K562 (cell line): ENCODE data around the gene DHX8. TPM values are rescaled to one million over a fixed set of nuclear protein-coding genes. Genes with fewer than 3 reads are reported as not detected.

Experiments used
- GTF2F1 ChIP-seq: IDR thresholded peaks from 2 replicates; pipeline ENCODE4 v1.6.1; 2011; ENCODE audit warnings: low read depth, low read length, improper control_type of control experiment
- PBX2 ChIP-seq, 2 experiments: IDR thresholded peaks in 1 of 2; conservative IDR thresholded peaks in 1 of 2; 2 replicates each; pipeline ENCODE4 v1.6.1; 2016; ENCODE audit warnings: low read depth in 2 of 2, mild to moderate bottlenecking in 1 of 2, missing compliant biosample characterization in 1 of 2, missing genetic modification characterization in 1 of 2, moderate library complexity in 1 of 2
- PHF21A ChIP-seq: fragments of 450-650 bp; IDR thresholded peaks from 2 replicates; pipeline ENCODE4 v1.6.1; 2017; ENCODE audit warnings: low read depth, borderline replicate concordance
- RAD21 ChIP-seq, 2 experiments: fragments of 250-450 bp in 1 of 2; fragments of 450-650 bp in 1 of 2; sonication (Bioruptor Pico) in 1 of 2; formaldehyde crosslinking in 1 of 2; IDR thresholded peaks in 1 of 2; conservative IDR thresholded peaks in 1 of 2; 2 replicates each; pipeline versions ENCODE4 v1.4.0 to v1.8.0; 2020 to 2022; ENCODE audit warnings: mild to moderate bottlenecking in 2 of 2, moderate library complexity in 1 of 2
- RBFOX2 ChIP-seq: fragments of 200-400 bp; formaldehyde crosslinking; IDR thresholded peaks from 2 replicates; pipeline ENCODE4 v1.6.1; 2017; ENCODE audit warnings: low read depth, mild to moderate bottlenecking, low read length, moderate library complexity
- RBM15 ChIP-seq: fragments of 200-400 bp; formaldehyde crosslinking; IDR thresholded peaks from 2 replicates; pipeline ENCODE4 v1.6.1; 2018; ENCODE audit warnings: mild to moderate bottlenecking, low read length, moderate library complexity; ENCODE audit not compliant: insufficient read depth
- REST ChIP-seq, 2 experiments: fragments of 450-650 bp; formaldehyde crosslinking in 1 of 2; IDR thresholded peaks; 2 replicates each; pipeline versions ENCODE4 v1.4.0 to v1.6.1; 2014 to 2020; ENCODE audit warnings: mild to moderate bottlenecking in 2 of 2, borderline replicate concordance in 1 of 2, low read depth in 1 of 2
- SMAD3 ChIP-seq: fragments of 450-650 bp; formaldehyde crosslinking; conservative IDR thresholded peaks from 2 replicates; pipeline ENCODE4 v1.4.0; 2020; ENCODE audit warnings: mild to moderate bottlenecking
- SPI1 ChIP-seq: IDR thresholded peaks from 2 replicates; pipeline ENCODE4 v1.6.1; 2011; ENCODE audit warnings: low read depth, low read length, control low read depth, borderline replicate concordance
- ZNF76 ChIP-seq: fragments of 250-450 bp; sonication (Bioruptor Pico); IDR thresholded peaks from 2 replicates; pipeline ENCODE4 v1.4.0; 2020; ENCODE audit warnings: mild to moderate bottlenecking, moderate library complexity, borderline replicate concordance
- polyA plus RNA-seq, 8 experiments: library from polyadenylated mRNA; depleted of rRNA in 4 of 8; stranded (reverse) in 5 of 8; unstranded in 3 of 8; fragments of >200 nt; fragmentation: Nextera tagmentation in 2 of 8; fragmentation: Illumina TruSeq in 1 of 8; extraction: Ambion mirVana in 2 of 8; extraction: Trizol in 1 of 8; gene quantifications; 2 replicates each; pipeline versions ENCODE4 v1.2.1 to v1.2.3, GENCODE V29; 2011 to 2014; ENCODE audit warnings: inconsistent platforms in 1 of 8, missing spikeins in 1 of 8
- total RNA-seq, 7 experiments: library from RNA; depleted of rRNA in 6 of 7; stranded (reverse); fragments of >200 nt in 6 of 7; fragmentation: Illumina TruSeq in 2 of 7; extraction: Trizol in 2 of 7; gene quantifications; 2 replicates each; pipeline versions ENCODE4 v1.2.1 to v1.2.3, GENCODE V29; 2011 to 2021; ENCODE audit warnings: low replicate concordance in 1 of 7

The DHX8 gene
- total and polyA plus RNA-seq, 9 of the 15 experiments (the other 6 are each of a cell fraction or from before 2014, with no cell fraction given) = 16.7 to 42.5 (median 25.6) TPM

GRCh38 chr17:43543771-43544575 lies 60.2 kb downstream of the DHX8 start (continued):
- TF ChIP-seq PBX2 (CRISPR knock-in tag; IDR thresholded peaks at IDR 0.05; ENCODE audit: low read depth) (no peak), PBX2 (tag; conservative IDR thresholded peaks at IDR 0.05; ENCODE audit: low read depth) (0 out of 2 replicates have a peak, but pooled peaks have one; percentile 7), ZNF76 (CRISPR knock-in tag) (no peak), RAD21 (CRISPR knock-in tag; conservative IDR thresholded peaks at IDR 0.05 in 1 of 2, IDR thresholded peaks at IDR 0.05 in 1 of 2) (0 out of 4 replicates have a peak, but pooled peaks of 1 of the 2 experiments have one; percentile 13), RBFOX2 (0 out of 2 replicates have a peak, but pooled peaks have one; percentile 33), PHF21A (no peak), SPI1 (peak; percentile 72; the same call in 1 of the 2 replicates), SMAD3 (no peak), REST (IDR thresholded peaks at IDR 0.05; ENCODE audit: borderline replicate concordance) (no peak), REST (CRISPR knock-in tag; IDR thresholded peaks at IDR 0.05; ENCODE audit: low read depth) (no peak), RBM15 (no peak), GTF2F1 (no peak)
